ENCODE data around the gene PTPRD. TPM values are rescaled to one million over a fixed set of nuclear protein-coding genes. Genes with fewer than 3 reads are reported as not detected.

PTPRD gene
- total RNA-seq, 2 donors from 2014 or later, result 19.6 to 101 TPM

- H3K27me3 ChIP-seq (replicated peaks; ENCODE audit: insufficient read depth), result no peaks in the 10 kb centered on the region
- DNase-seq (ENCODE audit: low spot score), result no peak
- no peak overlapping the region for H3K27ac ChIP-seq
- ATAC-seq (ENCODE audit: insufficient number of reproducible peaks, low FRiP score, low read depth), result no peak
- no peaks in the 10 kb centered on the region for H3K4me1 ChIP-seq (ENCODE audit: control insufficient read depth in 1 of 2, low read depth in 2 of 2)
- H3K4me3 ChIP-seq, result no peak overlapping the region
- no peak for TF ChIP-seq CTCF (IDR thresholded peaks at IDR 0.05)
- H3K9me3 ChIP-seq, result peaks cover 5% of the 10 kb centered on the region
- H3K36me3 ChIP-seq, result no peaks in the 10 kb centered on the region
Observed at GRCh38 chr9:9913276-9913832, 699.4 kb downstream of the PTPRD start.

DNA sequence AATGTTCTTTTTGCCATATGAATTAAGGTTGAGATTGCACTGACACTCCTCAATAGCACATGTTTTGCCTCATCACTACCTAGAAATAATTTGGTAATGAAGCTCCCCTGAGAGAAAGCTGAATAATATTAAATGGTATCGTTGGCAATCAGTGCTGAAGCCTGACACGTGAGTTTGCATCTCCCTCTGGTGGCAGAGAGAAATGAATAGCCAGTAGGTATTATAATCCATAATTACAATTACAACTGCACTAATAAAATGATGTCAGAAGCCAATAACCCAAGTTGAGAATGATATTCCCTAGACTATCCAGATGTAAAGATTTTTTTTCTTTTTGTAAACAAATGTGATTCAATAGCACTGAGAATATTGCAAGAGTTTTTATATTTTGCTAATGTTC, 700.3 kb downstream of the PTPRD start:
- Histone ChIP-seq H3K27me3 (replicated peaks; ENCODE audit: insufficient read depth) (no peaks in the 10 kb centered on the region), H3K27ac (no peak overlapping the region), H3K4me3 (no peak overlapping the region), H3K36me3 (no peaks in the 10 kb centered on the region), H3K4me1 (ENCODE audit: control insufficient read depth in 1 of 2, low read depth in 2 of 2) (no peaks in the 10 kb centered on the region), H3K9me3 (peaks cover 5% of the 10 kb centered on the region)
- no peak for ATAC-seq (ENCODE audit: insufficient number of reproducible peaks, low FRiP score, low read depth)
- DNase-seq (ENCODE audit: low spot score), result no peak
- no peak for TF ChIP-seq CTCF (IDR thresholded peaks at IDR 0.05)

DNA sequence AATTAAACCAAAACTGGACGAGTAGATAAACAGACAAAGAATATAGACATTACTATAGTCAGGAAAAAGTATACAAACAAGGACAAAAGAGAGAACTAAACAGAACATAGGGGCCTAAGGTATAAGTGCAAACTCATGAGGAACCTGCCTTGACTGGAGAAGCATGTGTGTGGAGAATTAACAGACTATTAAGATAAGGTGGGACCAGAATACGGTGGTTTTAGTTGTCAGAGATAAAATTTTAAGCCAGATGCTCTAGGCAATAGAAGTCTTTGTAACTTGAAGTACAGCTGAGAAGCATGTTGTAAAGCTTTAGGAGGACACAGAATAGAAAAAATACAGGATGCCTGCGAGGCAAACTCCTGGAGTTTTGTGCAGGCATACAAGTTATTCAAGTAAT, 707.1 kb downstream of the PTPRD start:
- ATAC-seq (ENCODE audit: insufficient number of reproducible peaks, low FRiP score, low read depth) (no peak), DNase-seq (ENCODE audit: low spot score) (no peak)
- no peaks in the 10 kb centered on the region for H3K4me1 ChIP-seq (ENCODE audit: control insufficient read depth in 1 of 2, low read depth in 2 of 2)
- no peaks in the 10 kb centered on the region for H3K27me3 ChIP-seq (replicated peaks; ENCODE audit: insufficient read depth)
- H3K36me3 ChIP-seq, result no peaks in the 10 kb centered on the region
- no peak overlapping the region for H3K27ac ChIP-seq
- TF ChIP-seq CTCF (IDR thresholded peaks at IDR 0.05), result no peak
- H3K9me3 ChIP-seq, result no peaks in the 10 kb centered on the region
- H3K4me3 ChIP-seq, result no peak overlapping the region

DNA sequence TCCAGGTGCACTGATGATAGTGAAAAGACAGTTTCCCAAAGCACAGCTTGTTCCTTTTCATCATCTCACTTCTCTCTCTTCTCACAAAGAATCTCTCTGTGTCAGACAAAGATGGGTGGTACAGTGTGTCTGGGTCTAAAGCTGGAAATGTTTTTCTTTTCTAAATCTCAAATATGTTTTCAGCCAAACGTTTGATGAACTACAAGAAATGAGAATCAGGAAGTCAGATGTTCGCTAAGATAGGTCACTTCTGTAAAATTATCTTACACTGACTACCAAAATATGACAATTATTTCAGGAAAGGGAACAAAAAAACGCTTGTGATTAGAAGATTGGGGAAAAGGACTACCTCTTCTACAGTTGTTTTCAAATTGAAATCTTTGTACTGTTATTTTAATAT, 708.8 kb downstream of the PTPRD start:
- DNase-seq (ENCODE audit: low spot score) (no peak), ATAC-seq (ENCODE audit: insufficient number of reproducible peaks, low FRiP score, low read depth) (no peak)

DNA sequence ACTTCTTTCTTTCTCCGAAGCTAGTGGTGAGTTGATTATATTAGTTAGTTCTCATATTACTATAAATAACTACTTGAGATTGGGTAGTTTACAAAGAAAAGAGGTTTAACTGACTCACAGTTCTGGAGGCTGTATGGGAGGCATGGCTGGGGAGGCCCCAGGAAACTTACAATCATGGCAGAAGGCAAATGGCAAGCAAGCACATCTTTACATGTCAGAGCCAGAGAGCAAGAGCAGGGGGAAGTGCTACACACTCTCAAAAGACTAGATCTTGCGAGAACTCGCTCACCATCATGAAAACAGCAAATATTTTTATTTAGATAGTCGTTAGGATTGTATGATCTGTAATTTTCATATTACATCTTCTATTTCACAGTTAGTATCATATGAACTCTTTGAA, 711.2 kb downstream of the PTPRD start:
- ATAC-seq (ENCODE audit: insufficient number of reproducible peaks, low FRiP score, low read depth) (no peak), DNase-seq (ENCODE audit: low spot score) (no peak)
- no peaks in the 10 kb centered on the region for H3K9me3 ChIP-seq
- H3K4me1 ChIP-seq (ENCODE audit: control insufficient read depth in 1 of 2, low read depth in 2 of 2), result no peaks in the 10 kb centered on the region
- H3K27ac ChIP-seq, result no peak overlapping the region
- no peaks in the 10 kb centered on the region for H3K27me3 ChIP-seq (replicated peaks; ENCODE audit: insufficient read depth)
- no peak overlapping the region for H3K4me3 ChIP-seq
- no peaks in the 10 kb centered on the region for H3K36me3 ChIP-seq
- TF ChIP-seq CTCF (IDR thresholded peaks at IDR 0.05), result no peak

More for the DNA sequence above, 708.8 kb downstream of the PTPRD start:
- no peaks in the 10 kb centered on the region for H3K9me3 ChIP-seq
- no peak overlapping the region for H3K4me3 ChIP-seq
- TF ChIP-seq CTCF (IDR thresholded peaks at IDR 0.05), result no peak
- no peaks in the 10 kb centered on the region for H3K36me3 ChIP-seq
- no peak overlapping the region for H3K27ac ChIP-seq
- H3K4me1 ChIP-seq (ENCODE audit: control insufficient read depth in 1 of 2, low read depth in 2 of 2), result no peaks in the 10 kb centered on the region
- no peaks in the 10 kb centered on the region for H3K27me3 ChIP-seq (replicated peaks; ENCODE audit: insufficient read depth)
